ENCODE results near the gene AGR2. TPM values are rescaled to one million over a fixed set of nuclear protein-coding genes. Genes with fewer than 3 reads are reported as not detected.

Gene AGR2
- total and polyA plus RNA-seq, 7 donors: 0.07 to 0.20 (median 0.17) TPM; not detected in 4

DNA sequence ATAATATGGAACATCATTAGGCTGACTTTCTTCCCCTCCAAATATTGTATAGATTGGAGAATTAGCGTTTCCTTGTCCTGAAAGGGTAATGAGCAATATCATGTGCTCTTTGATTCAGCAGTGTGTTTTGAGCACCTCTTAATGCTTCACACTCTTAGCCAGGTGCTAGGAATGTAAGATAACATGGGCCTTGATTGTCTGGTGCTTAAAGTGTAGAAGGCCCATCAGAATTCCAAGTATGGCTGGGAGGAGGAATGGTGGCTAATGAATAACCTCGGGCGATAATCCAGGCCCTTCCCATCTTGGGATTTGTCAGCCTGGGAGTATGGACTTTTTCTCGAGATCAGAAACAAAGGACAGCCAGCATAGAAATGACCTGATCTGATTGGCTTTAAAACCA, 42.6 kb downstream of the AGR2 start:
- Histone ChIP-seq H3K36me3 (ENCODE audit: insufficient read depth in 1 of 2, low read depth in 1 of 2) (no peaks in the 10 kb centered on the region), H3K27ac (no peak overlapping the region), H3K9me3 (no peaks in the 10 kb centered on the region), H3K4me1 (no peaks in the 10 kb centered on the region), H3K4me3 (no peak overlapping the region), H3K27me3 (ENCODE audit: insufficient read depth in 3 of 3, low read length in 2 of 3) (peaks cover 0 to 2% (median 0%) of the 10 kb centered on the region in 3 donors)
- intact Hi-C loops (cut with DNase I): no loop called here
- TF ChIP-seq, protein P1, sequence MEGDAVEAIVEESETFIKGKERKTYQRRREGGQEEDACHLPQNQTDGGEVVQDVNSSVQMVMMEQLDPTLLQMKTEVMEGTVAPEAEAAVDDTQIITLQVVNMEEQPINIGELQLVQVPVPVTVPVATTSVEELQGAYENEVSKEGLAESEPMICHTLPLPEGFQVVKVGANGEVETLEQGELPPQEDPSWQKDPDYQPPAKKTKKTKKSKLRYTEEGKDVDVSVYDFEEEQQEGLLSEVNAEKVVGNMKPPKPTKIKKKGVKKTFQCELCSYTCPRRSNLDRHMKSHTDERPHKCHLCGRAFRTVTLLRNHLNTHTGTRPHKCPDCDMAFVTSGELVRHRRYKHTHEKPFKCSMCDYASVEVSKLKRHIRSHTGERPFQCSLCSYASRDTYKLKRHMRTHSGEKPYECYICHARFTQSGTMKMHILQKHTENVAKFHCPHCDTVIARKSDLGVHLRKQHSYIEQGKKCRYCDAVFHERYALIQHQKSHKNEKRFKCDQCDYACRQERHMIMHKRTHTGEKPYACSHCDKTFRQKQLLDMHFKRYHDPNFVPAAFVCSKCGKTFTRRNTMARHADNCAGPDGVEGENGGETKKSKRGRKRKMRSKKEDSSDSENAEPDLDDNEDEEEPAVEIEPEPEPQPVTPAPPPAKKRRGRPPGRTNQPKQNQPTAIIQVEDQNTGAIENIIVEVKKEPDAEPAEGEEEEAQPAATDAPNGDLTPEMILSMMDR (IDR thresholded peaks at IDR 0.05): no peak
- DNase-seq (no peak), ATAC-seq (no peak)
- WGBS, 3 donors: 89 to 94% (median 91%) methylated on average over 4 of the region's 4 CpGs

GRCh38 chr7:16759840-16760239, 45.0 kb downstream of the AGR2 start:
- no peaks in the 10 kb centered on the region for H3K9me3 ChIP-seq
- TF ChIP-seq, protein P1 (IDR thresholded peaks at IDR 0.05): no peak
- no peak for ATAC-seq
- no peak overlapping the region for H3K4me3 ChIP-seq
- no peaks in the 10 kb centered on the region for H3K36me3 ChIP-seq (ENCODE audit: insufficient read depth in 1 of 2, low read depth in 1 of 2)
- intact Hi-C loops (cut with DNase I): no loop called here
- no peaks in the 10 kb centered on the region for H3K4me1 ChIP-seq
- H3K27ac ChIP-seq: no peak overlapping the region
- peaks cover 0 to 5% (median 2%) of the 10 kb centered on the region in 3 donors for H3K27me3 ChIP-seq (ENCODE audit: insufficient read depth in 3 of 3, low read length in 2 of 3)
- DNase-seq: no peak
- WGBS, 3 donors: 93 to 100% (median 97%) methylated on average over 1 of the region's 1 CpG

DNA sequence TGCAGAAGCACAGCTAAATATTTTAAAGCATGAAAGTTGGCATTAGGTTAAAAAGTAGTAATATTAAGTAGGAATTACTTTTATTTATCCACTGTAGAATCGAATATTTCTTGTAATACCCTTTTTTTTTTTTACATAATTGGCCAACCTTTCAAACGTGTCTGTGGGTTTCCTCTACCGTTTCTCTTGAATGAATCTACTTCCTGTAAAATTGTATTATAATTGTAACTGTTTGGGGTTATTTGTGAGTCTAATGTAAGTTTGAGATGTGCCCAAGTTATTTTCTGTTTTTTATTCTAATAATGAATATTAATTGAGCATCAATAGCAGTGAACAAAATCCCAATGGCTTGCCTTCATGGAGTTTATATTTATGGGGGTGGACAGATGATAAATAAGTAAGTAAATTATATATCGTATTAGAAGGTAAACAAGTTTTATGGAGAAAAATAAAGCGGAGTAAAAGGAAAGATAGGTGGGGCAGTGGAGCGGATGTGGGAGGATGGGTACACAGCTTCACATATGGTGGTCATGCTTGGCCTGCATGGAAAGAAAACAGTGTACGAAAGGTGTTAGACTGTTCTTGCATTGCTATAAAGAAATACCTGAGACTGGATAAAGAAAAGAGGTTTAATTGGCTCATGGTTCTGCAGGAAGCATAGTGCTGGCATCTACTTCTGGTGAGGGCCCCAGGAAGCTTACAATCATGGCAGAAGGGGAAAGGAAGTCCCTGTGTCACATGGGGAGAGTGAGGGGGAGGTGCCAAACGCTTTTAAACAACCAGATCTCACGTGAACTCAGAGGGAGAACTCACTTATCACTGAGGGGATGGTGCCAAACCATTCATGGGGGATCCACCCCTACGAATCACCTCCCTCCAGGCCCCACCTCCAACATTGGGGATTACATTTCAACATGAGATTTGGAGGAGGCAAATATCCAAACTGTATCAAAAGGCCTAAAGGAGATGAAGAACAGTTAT, 45.9 kb downstream of the AGR2 start:
- 81 to 82% (median 82%) methylated on average over 10 of the region's 10 CpGs for WGBS, 3 donors
- intact Hi-C loops (cut with DNase I): no loop called here

DNA sequence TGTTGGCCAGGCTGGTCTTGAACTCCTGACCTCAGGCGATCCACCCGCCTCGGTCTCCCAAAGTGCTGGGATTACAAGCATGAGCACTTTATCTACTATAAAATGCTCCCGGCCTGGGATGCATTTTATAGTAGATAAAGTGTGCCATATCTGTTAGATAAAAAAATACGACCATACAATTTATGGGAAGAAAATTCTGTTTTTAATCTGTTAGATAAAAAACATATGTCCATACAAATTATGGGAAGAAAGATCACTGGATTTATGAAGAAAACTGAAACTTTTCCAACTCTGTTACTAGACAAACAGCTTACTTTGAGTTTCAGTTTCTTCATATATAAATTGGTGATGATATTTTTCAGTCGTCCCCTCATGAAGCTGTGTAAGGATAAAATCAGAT, 46.8 kb downstream of the AGR2 start:
- 94 to 98% (median 96%) methylated on average over 6 of the region's 6 CpGs for WGBS, 3 donors
- intact Hi-C loops (cut with DNase I): no loop called here
- no peaks in the 10 kb centered on the region for H3K4me1 ChIP-seq
- H3K36me3 ChIP-seq (ENCODE audit: insufficient read depth in 1 of 2, low read depth in 1 of 2): no peaks in the 10 kb centered on the region
- TF ChIP-seq, protein P1 (IDR thresholded peaks at IDR 0.05): no peak
- no peak overlapping the region for H3K27ac ChIP-seq
- no peaks in the 10 kb centered on the region for H3K9me3 ChIP-seq
- H3K4me3 ChIP-seq: no peak overlapping the region
- DNase-seq: no peak
- peaks cover 0 to 11% (median 3%) of the 10 kb centered on the region in 3 donors for H3K27me3 ChIP-seq (ENCODE audit: insufficient read depth in 3 of 3, low read length in 2 of 3)
- no peak for ATAC-seq

More for the DNA sequence above, 45.9 kb downstream of the AGR2 start:
- Histone ChIP-seq H3K4me1 (no peaks in the 10 kb centered on the region), H3K27me3 (ENCODE audit: insufficient read depth in 3 of 3, low read length in 2 of 3) (peaks cover 0 to 11% (median 3%) of the 10 kb centered on the region in 3 donors), H3K9me3 (no peaks in the 10 kb centered on the region), H3K36me3 (ENCODE audit: insufficient read depth in 1 of 2, low read depth in 1 of 2) (no peaks in the 10 kb centered on the region), H3K4me3 (no peak overlapping the region), H3K27ac (no peak overlapping the region)
- ATAC-seq (no peak), DNase-seq (no peak)
- TF ChIP-seq, protein P1 (IDR thresholded peaks at IDR 0.05): no peak
